ENCODE results near the gene FGF14.
"Not testable (repeated sequence)": the region's sequence is repeated elsewhere in the genome, so short reads cannot be mapped to it uniquely, and the experiment has no call there.

FGF14 gene

DNA sequence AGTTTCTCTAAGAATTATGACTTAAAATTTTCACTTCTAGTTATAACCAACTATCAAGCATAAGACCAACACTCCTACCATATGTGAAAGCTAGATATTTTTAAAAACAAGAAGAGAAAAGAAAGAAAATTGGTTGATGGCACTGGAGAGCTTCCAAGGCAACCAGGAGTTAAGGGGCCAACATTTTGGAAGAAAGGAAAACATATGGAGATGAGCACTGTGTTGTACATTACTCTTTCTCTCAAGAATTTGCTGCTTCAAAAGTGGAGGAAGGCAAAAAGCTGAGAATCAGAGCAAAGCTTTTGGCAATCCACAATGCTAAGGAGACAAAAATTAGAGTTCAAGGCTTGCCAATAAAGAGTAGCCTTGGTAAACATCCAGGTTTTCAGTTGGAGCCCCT lies 503.2 kb downstream of the FGF14 start:
- FAIRE-seq = no peak

DNA sequence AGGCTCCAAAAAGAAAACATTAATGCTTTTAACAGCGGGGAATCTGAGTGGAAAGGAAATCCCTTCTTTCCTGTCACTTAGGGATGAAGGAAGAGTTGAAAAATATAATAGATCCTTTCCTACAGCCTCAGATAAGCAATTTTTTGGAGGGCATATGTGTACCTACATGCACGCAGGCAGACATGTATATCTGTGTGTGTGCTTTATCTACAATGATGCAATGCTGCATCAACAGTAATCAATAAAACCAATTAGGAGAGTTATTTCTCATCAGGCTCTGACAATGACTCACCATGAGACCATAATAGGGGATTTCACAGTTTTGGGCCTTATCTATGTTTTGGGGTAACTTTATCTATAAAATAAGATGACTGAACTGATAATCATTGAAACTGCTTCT lies 505.3 kb downstream of the FGF14 start:
- no peak for DNase-seq (ENCODE audit: insufficient read length, low spot score)
- FAIRE-seq = no peak

More for the DNA sequence above, 503.2 kb downstream of the FGF14 start:
- DNase-seq (ENCODE audit: insufficient read length, low spot score) = no peak

- FAIRE-seq = no peak
These were observed 508.8 kb downstream of the FGF14 start for GRCh38 chr13:101893021-101893420.

DNA sequence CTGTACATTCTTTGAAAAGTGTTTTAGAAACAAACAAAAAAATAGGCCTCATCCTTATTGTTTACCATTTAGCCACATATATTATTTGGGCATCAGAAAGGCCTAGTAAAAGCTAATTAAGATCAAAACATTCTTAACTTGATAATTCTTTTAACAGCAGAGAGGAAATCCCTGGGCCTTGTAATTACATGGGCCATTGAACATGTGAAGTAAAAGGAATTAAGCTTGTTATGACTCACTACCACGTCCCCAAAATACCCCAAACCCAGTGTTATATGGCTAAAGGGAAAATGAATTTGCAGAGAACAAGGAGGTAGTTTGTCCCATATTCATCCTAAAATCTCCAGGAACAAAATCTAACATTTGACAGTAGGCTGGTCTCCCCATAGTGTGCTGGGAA lies 509.6 kb downstream of the FGF14 start:
- no peak for FAIRE-seq
- DNase-seq (ENCODE audit: insufficient read length, low spot score) = no peak

More at GRCh38 chr13:101893021-101893420, 508.8 kb downstream of the FGF14 start:
- DNase-seq (ENCODE audit: insufficient read length, low spot score) = no peak

DNA sequence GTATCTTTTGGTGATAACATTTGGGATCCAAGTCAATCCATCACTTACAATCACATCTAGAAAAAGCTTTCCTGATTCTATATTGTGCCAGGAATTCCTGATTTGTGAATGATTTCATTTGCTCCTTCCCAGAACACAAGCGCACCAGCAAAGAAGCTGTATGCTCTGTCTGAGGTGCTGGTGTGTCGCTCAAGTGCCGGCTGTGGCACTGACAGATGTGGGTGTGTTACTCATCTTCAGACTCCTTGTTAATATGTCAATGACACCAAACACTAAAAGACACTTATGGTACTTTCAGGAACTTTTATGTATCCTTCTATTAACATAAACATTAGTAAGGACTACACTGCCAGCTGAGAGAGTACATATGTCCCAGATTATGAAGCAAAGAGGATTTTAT lies 520.3 kb downstream of the FGF14 start:
- DNase-seq (ENCODE audit: insufficient read length, low spot score) = no peak

GRCh38 chr13:101880581-101880980 lies 521.3 kb downstream of the FGF14 start:
- no peak for FAIRE-seq

More for the DNA sequence above, 520.3 kb downstream of the FGF14 start:
- FAIRE-seq = no peak

GRCh38 chr13:101876951-101877350 lies 524.9 kb downstream of the FGF14 start:
- FAIRE-seq = no peak
- no peak for DNase-seq (ENCODE audit: insufficient read length, low spot score)

More at GRCh38 chr13:101880581-101880980, 521.3 kb downstream of the FGF14 start:
- no peak for DNase-seq (ENCODE audit: insufficient read length, low spot score)

DNA sequence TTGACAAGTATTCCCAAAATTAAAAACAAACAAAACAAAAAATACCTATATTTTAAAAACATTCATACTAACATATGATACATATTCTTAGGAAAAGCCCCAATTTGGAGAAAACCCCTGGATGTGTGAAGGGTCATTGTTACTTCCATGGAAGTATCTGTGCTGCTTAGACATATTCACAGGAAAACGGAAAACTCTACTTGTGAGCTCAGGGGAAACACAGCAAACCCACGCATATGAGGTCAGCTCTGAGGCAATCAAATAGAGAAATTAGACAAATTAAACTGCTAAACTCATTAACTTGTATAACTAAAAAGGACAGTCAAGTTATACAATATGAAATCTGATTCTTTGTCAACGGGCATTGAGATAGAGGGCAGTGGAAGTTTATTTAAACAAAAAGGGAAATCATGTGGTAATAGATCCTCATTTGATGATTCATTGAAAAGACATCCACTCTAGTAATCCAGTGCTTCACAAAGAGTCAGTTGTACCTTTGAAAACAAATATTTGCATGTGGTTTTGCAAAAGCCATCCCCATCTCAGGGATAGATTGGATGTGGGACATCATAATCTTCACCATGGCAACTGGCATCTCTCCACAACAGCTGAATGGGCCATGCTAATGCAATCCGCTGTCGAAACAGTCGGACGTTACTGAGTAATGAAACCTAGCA lies 526.0 kb downstream of the FGF14 start:
- FAIRE-seq (no peak), DNase-seq (ENCODE audit: insufficient read length, low spot score) (peak; percentile 2)

DNA sequence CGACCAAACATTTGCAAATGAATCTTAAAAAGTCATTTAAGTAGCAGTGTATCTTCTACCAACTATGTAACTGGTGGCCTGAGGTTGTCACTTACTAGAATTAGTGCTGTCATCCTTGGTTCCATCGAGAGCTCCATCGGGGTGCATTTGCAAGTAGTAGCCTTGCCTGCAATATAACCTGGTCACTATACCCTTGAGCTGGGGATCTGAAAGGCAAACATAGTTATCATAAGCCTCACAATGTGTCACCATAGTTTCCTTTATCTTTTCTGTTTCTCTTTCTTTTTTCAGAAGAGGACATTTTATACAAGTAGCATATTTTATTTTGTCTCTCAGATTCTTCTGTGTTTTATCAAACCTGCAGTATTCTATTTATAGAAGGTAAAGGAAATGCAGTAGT lies 526.8 kb downstream of the FGF14 start:
- FAIRE-seq (no peak), DNase-seq (ENCODE audit: insufficient read length, low spot score) (no peak)

- no peak for DNase-seq (ENCODE audit: insufficient read length, low spot score)
These were observed 532.3 kb downstream of the FGF14 start for GRCh38 chr13:101869553-101869952.

GRCh38 chr13:101868585-101869469 lies 533.0 kb downstream of the FGF14 start:
- no peak for DNase-seq (ENCODE audit: insufficient read length, low spot score)
- FAIRE-seq = no peak

More at GRCh38 chr13:101869553-101869952, 532.3 kb downstream of the FGF14 start:
- FAIRE-seq = no peak

GRCh38 chr13:101866889-101867581 lies 534.8 kb downstream of the FGF14 start:
- DNase-seq (ENCODE audit: insufficient read length, low spot score) (no peak), FAIRE-seq (no peak)

DNA sequence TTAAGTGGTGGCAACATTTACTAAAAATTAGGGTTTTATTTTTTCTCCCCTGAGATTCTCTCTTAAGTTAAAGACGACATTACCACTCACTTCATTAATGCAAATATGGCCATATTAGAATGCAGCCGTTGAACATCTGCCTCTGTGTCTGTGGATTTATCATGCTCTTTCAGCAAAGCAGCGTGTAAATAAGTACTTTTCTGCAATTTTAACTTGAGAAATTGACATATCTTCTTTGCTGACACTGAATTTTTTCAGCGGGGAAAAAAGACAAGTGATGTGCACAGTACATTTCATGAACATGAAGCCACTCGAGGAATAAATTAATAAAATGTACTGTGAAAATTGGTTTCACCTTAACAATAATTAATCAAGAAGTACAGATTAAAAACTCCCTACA lies 543.0 kb downstream of the FGF14 start:
- FAIRE-seq = no peak

GRCh38 chr13:101846701-101847100 lies 555.1 kb downstream of the FGF14 start:
- no peak for DNase-seq (ENCODE audit: insufficient read length, low spot score)
- no peak for FAIRE-seq

More for the DNA sequence above, 543.0 kb downstream of the FGF14 start:
- DNase-seq (ENCODE audit: insufficient read length, low spot score) = no peak

DNA sequence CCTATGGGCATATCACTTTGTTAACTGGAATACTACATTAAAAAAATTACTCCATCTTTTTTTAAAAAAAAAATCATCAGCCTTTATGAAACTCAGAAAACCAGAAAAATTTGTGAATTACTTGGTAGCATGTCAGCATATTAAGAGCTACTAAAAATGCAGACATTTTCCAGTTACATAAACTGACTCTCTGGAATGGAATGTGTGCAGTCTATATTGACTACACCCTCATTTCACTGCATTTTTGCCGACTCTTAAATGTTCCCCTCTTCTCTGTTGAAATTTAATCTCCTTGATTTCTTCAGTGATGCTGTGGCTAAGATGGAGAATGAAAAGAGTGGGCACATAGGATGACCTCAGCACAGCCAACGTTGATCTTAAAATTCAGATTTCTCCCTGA lies 555.6 kb downstream of the FGF14 start:
- FAIRE-seq (no peak), DNase-seq (ENCODE audit: insufficient read length, low spot score) (no peak)

- FAIRE-seq (no peak), DNase-seq (ENCODE audit: insufficient read length, low spot score) (no peak)
These were observed 556.4 kb downstream of the FGF14 start for GRCh38 chr13:101845245-101846020.

- FAIRE-seq (no peak), DNase-seq (ENCODE audit: insufficient read length, low spot score) (no peak)
These were observed 560.1 kb downstream of the FGF14 start for GRCh38 chr13:101841698-101842097.

GRCh38 chr13:101838323-101838722 lies 563.5 kb downstream of the FGF14 start:
- FAIRE-seq (no peak), DNase-seq (ENCODE audit: insufficient read length, low spot score) (no peak)

- FAIRE-seq; DNase-seq (ENCODE audit: insufficient read length, low spot score): not testable (repeated sequence)
These were observed 564.1 kb downstream of the FGF14 start for GRCh38 chr13:101837778-101838177.

DNA sequence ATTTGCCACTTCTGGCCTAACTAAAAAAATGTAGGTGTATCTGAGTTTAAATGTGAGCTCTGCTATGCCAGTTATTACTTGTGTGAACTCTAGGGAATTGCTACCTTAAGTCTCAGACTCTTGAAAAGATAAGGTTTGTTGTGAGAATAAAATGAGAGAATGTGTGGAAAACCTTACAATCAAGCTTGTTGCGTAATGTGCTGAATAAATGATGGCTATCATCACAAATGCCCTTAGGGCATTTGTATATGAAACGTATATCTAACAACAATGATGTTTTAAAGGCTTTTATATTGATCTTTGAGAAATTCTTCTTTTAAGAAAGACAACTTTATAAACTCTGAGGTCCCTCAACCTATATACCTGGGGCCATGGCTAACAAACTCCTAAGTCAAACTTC lies 564.6 kb downstream of the FGF14 start:
- FAIRE-seq = no peak

More for the DNA sequence above, 564.6 kb downstream of the FGF14 start:
- DNase-seq (ENCODE audit: insufficient read length, low spot score) = no peak
